Central memory CD8-positive, alpha-beta T cell (primary cell): ENCODE data around the gene JAKMIP2.

Experiments used
- ATAC-seq: fragments of 150-1000 bp; cut with Tn5 transposase; replicated peaks from 2 replicates; pipeline ENCODE4 v1.10.0; 2022; ENCODE audit warnings: mild to moderate bottlenecking, moderate FRiP score, moderate number of reproducible peaks; ENCODE audit not compliant: poor library complexity, severe bottlenecking; ENCODE audit errors: extremely low read depth
- DNase-seq, 2 donors: peaks; one replicate each; pipeline ENCODE4 v3.0.0; 2021; ENCODE audit warnings: low spot score in 2 of 2
- H3K27ac Mint-ChIP-seq: one replicate; pipeline ENCODE4 v1.8.0; 2022; ENCODE audit warnings: low read depth, mild to moderate bottlenecking, moderate library complexity, mixed read lengths
- H3K27me3 Mint-ChIP-seq: one replicate; pipeline ENCODE4 v1.8.0; 2022; ENCODE audit warnings: mixed read lengths
- H3K36me3 Mint-ChIP-seq: one replicate; pipeline ENCODE4 v1.8.0; 2022; ENCODE audit warnings: mild to moderate bottlenecking, moderate library complexity, mixed read lengths; ENCODE audit not compliant: insufficient read depth
- H3K4me1 Mint-ChIP-seq: one replicate; pipeline ENCODE4 v1.8.0; 2022; ENCODE audit warnings: mixed read lengths
- H3K4me3 Mint-ChIP-seq: one replicate; pipeline ENCODE4 v1.8.0; 2022; ENCODE audit warnings: mild to moderate bottlenecking, moderate library complexity, mixed read lengths
- H3K9me3 Mint-ChIP-seq: one replicate; pipeline ENCODE4 v1.8.0; 2022; ENCODE audit warnings: mixed read lengths

JAKMIP2 gene

DNA sequence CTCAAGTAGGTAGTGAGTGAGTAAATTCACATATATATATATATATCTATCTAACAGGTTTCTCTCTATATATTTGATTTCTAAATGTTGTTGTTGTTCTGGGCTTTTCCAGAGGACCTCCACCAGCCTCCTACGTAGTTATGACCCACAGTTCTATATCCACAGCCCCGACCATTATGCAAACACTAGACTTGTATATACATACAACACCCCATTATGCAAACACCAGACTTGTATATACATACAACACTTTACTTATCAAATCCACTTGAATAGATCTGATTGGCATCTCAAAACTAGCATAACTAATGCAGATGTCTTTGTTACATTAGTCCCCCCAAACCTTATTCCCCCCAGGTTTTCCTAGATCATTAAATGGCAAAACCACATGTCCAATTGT lies 108.7 kb downstream of the JAKMIP2 start:
- ATAC-seq (no peak), DNase-seq (no peak)
- Mint-ChIP-seq H3K27me3 (no peaks in the 10 kb centered on the region), H3K36me3 (peaks cover 3% of the 10 kb centered on the region), H3K4me3 (no peak overlapping the region), H3K4me1 (no peaks in the 10 kb centered on the region), H3K27ac (no peak overlapping the region), H3K9me3 (no peaks in the 10 kb centered on the region)

DNA sequence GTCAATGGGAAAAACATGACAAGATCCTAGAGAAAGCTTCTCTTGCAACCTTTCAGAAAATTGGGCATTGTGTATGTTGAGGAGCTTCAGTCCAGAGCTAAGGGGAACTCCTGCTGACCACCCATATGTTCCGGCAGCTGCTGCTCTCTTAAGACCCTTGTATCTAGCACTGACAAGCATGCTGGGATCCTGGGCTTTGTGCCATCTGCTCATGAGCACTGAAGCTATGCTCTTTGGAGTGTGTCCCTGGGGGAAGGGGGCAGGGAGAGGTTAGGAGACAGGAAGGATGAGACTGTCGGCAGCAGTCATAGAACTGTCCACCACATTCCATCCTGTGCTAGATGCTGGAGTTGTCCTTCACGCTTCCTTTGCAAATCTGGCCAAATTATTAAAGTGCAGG lies 109.3 kb downstream of the JAKMIP2 start:
- Mint-ChIP-seq H3K4me3 (no peak overlapping the region), H3K9me3 (no peaks in the 10 kb centered on the region), H3K27me3 (no peaks in the 10 kb centered on the region), H3K36me3 (peaks cover 3% of the 10 kb centered on the region), H3K27ac (no peak overlapping the region), H3K4me1 (no peaks in the 10 kb centered on the region)
- no peak for DNase-seq
- ATAC-seq, result no peak

DNA sequence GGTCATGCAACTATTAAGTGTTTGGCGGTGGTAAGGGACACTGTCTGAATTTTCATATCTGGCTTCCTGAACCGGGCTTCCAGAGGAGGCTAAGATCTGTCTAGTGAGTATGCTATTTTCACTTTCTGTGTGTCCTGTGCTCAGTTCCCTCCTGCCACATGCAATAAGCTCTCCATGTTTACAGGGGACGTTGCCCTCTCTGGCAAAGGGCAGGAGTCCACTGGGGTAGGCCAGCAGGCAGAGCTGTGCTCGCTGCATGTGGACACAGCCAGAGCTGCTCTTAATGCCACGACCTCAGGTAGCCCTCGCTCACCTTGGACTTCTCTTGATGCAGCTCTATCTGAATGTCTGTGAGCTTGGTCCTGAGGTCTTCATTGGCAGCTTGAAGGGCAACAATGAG lies 111.2 kb downstream of the JAKMIP2 start:
- Mint-ChIP-seq H3K4me1 (no peaks in the 10 kb centered on the region), H3K27me3 (no peaks in the 10 kb centered on the region), H3K36me3 (peaks cover 5% of the 10 kb centered on the region), H3K27ac (no peak overlapping the region), H3K4me3 (no peak overlapping the region), H3K9me3 (no peaks in the 10 kb centered on the region)
- DNase-seq (no peak), ATAC-seq (no peak)

DNA sequence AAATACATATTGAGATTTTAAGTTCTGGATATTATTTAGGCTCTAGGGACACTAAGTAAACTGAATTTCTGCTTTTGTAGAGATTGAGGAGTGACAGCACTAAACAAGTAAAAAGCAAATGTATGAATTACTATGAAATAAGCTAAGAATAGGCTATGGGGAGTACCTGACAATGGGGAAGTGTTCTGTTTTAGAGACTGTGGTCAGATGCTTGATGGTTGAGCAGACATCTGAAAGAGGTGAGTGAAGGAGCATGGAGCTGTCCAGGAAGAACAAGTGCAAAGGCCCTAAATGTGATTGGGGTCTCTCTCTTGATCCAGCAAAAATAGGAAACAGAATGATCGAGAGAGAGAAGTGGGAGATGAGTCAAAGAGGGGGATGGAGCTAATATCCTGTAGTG lies 111.7 kb downstream of the JAKMIP2 start:
- no peaks in the 10 kb centered on the region for H3K9me3 Mint-ChIP-seq
- H3K4me1 Mint-ChIP-seq, result no peaks in the 10 kb centered on the region
- ATAC-seq (no peak), DNase-seq (no peak)
- H3K27ac Mint-ChIP-seq, result no peak overlapping the region
- H3K4me3 Mint-ChIP-seq, result no peak overlapping the region
- peaks cover 5% of the 10 kb centered on the region for H3K36me3 Mint-ChIP-seq
- no peaks in the 10 kb centered on the region for H3K27me3 Mint-ChIP-seq

DNA sequence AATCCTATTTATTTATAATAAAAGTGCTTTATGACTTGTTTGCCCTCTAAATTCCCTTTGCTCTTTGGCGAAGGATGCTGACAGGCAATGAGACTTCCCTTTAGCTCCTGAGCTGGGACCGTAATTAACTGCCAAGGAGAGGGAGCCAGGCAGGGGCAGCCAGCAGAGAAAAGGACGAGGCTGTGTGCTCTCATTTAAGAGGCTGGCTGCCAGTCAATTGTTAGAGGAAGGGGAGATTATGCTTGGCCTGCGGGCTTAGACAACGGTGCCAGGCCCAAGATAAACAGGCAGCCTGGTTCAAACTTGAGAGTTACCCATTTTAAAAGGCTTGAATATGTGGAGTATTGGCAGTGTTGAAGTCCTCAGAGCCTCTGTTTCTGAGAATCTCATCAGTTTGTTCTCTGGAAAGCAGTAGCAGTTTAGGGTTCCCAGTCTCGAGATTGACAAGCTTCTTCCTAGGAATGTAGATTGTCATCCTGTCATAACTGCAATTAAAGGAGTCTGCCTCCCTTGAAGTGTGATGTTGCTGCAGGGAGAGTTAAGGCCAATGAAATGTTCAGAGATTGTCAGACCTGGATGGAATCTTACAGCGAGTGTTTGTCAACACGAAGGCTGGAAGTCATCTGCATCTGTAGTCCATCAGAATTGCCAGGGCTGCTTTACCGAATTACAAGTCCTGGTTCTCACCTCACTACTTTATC lies 113.2 kb downstream of the JAKMIP2 start:
- no peak for ATAC-seq
- no peak overlapping the region for H3K4me3 Mint-ChIP-seq
- H3K9me3 Mint-ChIP-seq, result no peaks in the 10 kb centered on the region
- peaks cover 7% of the 10 kb centered on the region for H3K36me3 Mint-ChIP-seq
- DNase-seq, result no peak
- H3K4me1 Mint-ChIP-seq, result no peaks in the 10 kb centered on the region
- H3K27ac Mint-ChIP-seq, result no peak overlapping the region
- no peaks in the 10 kb centered on the region for H3K27me3 Mint-ChIP-seq

DNA sequence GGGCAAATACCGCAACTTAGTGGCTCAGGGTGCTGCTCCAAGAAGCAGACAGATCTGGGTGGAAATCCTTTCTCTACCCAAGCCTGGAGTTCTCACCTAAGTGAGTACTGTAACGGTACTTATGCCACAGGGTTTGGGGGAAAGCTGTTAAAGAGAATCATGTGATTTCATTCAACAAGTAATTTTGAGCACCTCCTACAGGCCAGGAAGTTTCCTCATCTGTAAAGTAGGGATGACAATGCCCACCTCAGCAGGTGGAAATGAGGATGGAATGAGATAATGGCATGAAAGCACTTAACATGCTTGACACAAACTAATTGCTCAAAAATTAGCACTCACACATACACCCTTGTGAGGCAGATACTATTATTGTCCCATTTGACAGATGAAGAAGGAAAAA lies 114.1 kb downstream of the JAKMIP2 start:
- DNase-seq (no peak), ATAC-seq (no peak)
- Mint-ChIP-seq H3K4me3 (no peak overlapping the region), H3K4me1 (no peaks in the 10 kb centered on the region), H3K27me3 (no peaks in the 10 kb centered on the region), H3K9me3 (no peaks in the 10 kb centered on the region), H3K36me3 (peaks cover 7% of the 10 kb centered on the region), H3K27ac (no peak overlapping the region)

DNA sequence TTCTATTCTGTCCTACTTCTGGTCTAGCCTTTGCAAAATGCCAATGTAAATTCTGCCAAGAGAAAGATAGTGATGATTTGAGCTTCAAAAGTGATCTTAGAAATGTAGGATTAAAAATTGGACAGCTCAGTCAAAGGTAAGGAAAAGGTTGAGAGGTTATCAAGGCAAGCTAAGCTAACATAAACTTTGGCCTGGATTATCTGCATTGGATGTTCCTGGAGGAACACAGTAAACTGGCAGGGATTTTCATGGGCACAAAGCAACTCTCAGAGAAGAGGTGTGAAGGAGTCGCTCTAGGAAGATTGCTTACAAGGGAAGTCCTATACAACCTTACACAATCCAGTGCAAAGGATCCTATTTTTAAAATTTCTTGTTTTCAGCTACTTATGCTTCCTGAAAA lies 115.2 kb downstream of the JAKMIP2 start:
- Mint-ChIP-seq H3K27me3 (no peaks in the 10 kb centered on the region), H3K4me3 (no peak overlapping the region), H3K36me3 (peaks cover 7% of the 10 kb centered on the region), H3K4me1 (no peaks in the 10 kb centered on the region), H3K9me3 (no peaks in the 10 kb centered on the region), H3K27ac (no peak overlapping the region)
- ATAC-seq, result no peak
- no peak for DNase-seq

DNA sequence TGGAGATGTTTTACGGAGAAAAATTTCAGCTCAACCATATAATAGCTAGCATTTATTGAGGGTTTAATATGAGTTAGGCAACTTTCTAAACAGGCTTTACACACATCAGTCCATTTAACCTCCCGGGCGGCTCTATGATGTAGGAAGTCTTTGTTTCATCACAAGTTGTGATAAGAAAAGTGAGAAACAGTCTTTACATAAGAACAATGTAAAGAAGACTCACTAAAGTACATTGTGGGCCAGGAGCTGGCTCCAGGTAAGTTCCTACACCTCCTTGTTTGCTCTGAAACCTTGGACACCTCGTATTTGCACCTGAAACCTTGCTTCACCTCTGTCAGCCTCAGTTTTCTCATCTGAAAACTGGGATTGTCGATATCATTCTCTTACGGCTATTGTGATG lies 116.1 kb downstream of the JAKMIP2 start:
- Mint-ChIP-seq H3K9me3 (no peaks in the 10 kb centered on the region), H3K36me3 (peaks cover 6% of the 10 kb centered on the region), H3K4me1 (no peaks in the 10 kb centered on the region), H3K27me3 (no peaks in the 10 kb centered on the region), H3K27ac (no peak overlapping the region), H3K4me3 (no peak overlapping the region)
- DNase-seq (no peak), ATAC-seq (no peak)

DNA sequence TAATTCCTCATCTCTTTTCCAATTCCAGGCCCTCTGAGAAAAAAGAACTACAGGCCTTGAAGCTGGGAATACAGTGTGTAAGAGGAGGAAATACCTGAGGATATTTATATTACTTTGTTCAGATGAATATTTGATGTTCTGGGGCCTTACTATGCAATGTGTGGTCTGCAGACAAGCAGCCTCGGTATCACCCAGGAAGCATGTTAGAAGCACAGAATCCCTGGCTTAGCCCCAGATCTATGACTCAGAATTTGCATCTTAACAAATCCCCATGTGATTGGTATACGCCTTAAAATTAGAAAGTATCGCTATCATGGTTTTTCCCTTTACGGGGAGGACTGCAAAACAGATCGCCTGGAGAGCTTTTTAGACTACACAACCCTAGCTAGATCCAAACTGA lies 121.0 kb downstream of the JAKMIP2 start:
- H3K36me3 Mint-ChIP-seq, result peaks cover 11% of the 10 kb centered on the region
- no peaks in the 10 kb centered on the region for H3K9me3 Mint-ChIP-seq
- peak overlapping the region; percentile 39 for H3K27ac Mint-ChIP-seq
- no peak for ATAC-seq
- H3K27me3 Mint-ChIP-seq, result no peaks in the 10 kb centered on the region
- no peak for DNase-seq
- H3K4me3 Mint-ChIP-seq, result no peak overlapping the region
- no peaks in the 10 kb centered on the region for H3K4me1 Mint-ChIP-seq

DNA sequence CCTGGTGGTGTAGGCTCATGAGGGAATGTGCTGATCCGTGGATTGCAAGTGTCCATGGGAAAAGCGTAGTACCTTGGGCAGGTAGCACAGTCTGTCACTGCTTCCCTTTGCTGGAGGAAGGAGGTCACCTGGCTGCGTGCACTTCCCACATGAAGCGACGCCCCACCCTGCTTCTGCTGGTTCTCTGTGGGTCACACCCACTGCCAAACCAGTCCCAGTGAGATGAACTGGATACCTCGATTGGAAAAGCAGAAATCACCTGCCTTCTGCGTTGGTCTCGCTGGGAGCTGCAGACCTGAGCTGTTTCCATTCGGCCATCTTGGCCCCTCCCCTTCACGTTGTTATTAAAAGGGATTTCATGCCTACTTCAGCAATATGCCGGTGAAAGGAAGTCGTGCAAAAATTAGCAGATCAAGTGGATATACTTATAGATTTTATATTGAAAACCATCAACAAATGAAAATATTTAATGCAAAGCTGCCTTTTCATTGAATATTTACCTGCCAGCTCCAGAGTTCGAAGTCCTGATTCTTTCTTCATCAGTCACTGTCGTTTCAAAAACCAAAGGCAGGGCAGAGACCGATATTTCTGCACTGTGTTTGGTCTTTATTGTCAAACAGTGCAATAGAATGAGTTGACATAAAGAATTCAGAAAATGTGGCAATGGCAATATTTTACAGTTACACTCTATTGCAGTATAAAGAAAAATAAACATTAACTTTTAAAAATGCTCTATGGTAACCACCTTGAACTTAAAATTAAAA lies 123.2 kb downstream of the JAKMIP2 start:
- no peak overlapping the region for H3K27ac Mint-ChIP-seq
- no peaks in the 10 kb centered on the region for H3K27me3 Mint-ChIP-seq
- H3K4me3 Mint-ChIP-seq, result no peak overlapping the region
- ATAC-seq (no peak), DNase-seq (no peak)
- H3K4me1 Mint-ChIP-seq, result no peaks in the 10 kb centered on the region
- H3K9me3 Mint-ChIP-seq, result peaks cover 12% of the 10 kb centered on the region
- peaks cover 9% of the 10 kb centered on the region for H3K36me3 Mint-ChIP-seq

DNA sequence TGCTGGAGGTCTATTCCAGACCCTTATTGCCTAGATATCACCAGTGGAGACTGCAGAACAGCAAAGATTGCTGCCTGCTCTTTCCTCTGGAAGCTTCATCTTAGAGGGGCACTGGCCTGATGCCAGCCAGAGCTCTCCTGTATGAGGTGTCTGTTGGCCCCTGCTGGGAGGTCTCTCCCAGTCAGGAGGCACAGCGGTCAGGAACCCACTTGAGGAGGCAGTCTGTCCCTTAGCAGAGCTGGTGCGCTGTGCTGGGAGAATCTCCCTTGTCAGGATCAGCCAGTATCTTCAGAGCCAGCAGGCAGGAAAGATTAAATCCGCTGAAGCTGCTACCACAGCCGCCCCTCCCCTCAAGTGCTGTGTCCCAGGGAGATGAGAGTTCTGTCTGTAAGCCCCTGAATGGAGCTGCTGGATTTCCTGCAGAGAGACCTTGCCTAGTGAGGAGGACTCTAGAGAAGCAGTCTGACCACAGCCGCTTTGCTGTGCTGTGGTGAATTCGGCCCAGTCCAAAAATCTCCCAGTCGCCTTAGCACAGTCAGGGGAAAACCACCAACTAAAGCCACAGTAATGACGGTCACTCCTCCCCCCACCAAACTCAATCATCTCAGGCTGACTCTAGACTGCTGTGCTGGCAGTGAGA lies 124.1 kb downstream of the JAKMIP2 start:
- Mint-ChIP-seq H3K27me3 (no peaks in the 10 kb centered on the region), H3K4me3 (no peak overlapping the region)
- no peak for ATAC-seq

DNA sequence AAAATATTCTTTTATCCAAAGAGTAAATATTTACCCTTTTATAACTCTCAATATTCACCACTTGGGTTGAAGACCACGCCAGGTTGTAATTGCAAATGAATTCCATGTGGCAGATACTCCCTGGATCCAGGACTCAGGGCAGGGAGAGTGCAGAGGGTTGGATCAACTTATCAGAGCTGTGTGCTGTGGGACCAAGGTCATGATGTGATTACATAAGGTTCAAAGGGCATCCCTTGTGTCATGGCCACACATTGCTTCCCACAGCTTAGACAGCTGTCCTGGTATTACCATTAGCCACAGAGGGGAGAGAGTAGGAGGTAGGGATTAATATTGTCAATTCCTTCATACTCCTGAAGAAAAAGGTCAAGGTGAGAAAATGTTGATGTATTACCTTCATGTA lies 133.9 kb downstream of the JAKMIP2 start:
- no peak overlapping the region for H3K27ac Mint-ChIP-seq

More for the DNA sequence above, 124.1 kb downstream of the JAKMIP2 start:
- no peaks in the 10 kb centered on the region for H3K4me1 Mint-ChIP-seq
- no peak overlapping the region for H3K27ac Mint-ChIP-seq
- DNase-seq, result no peak
- peaks cover 12% of the 10 kb centered on the region for H3K9me3 Mint-ChIP-seq
- H3K36me3 Mint-ChIP-seq, result peaks cover 9% of the 10 kb centered on the region

DNA sequence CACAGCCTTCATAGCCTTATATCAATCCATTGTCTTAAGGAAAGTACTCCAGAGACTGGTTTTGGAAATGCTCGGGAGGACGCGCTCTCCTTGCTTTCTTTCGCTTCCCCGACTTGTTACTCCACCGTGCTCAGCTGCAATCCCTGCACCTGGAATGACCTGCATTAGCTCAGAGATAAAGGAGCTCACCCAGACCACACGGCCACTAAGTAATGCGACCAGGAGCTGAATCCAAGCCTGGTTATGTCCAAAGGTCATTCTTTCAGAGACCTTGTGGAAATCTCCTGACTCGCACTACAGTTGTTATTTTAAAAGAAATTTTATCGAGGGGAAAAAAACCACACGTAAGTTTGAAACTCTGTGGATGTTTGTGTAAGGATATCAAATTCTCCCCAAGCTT lies 137.3 kb downstream of the JAKMIP2 start:
- H3K4me1 Mint-ChIP-seq, result no peaks in the 10 kb centered on the region
- H3K4me3 Mint-ChIP-seq, result no peak overlapping the region
- H3K9me3 Mint-ChIP-seq, result no peaks in the 10 kb centered on the region
- no peaks in the 10 kb centered on the region for H3K27me3 Mint-ChIP-seq
- peaks cover 34% of the 10 kb centered on the region for H3K36me3 Mint-ChIP-seq
- no peak overlapping the region for H3K27ac Mint-ChIP-seq
- DNase-seq, result no peak
- no peak for ATAC-seq

More for the DNA sequence above, 133.9 kb downstream of the JAKMIP2 start:
- Mint-ChIP-seq H3K36me3 (peaks cover 18% of the 10 kb centered on the region), H3K27me3 (no peaks in the 10 kb centered on the region), H3K4me1 (no peaks in the 10 kb centered on the region), H3K9me3 (no peaks in the 10 kb centered on the region), H3K4me3 (no peak overlapping the region)
- no peak for DNase-seq
- no peak for ATAC-seq
